IgD-negative memory B cell (primary cell): ENCODE data around the gene ANKRD45. TPM values are rescaled to one million over a fixed set of nuclear protein-coding genes. Genes with fewer than 3 reads are reported as not detected.
"Not testable (repeated sequence)": the region's sequence is repeated elsewhere in the genome, so short reads cannot be mapped to it uniquely, and the experiment has no call there.

Experiments
- H3K27ac Mint-ChIP-seq, 3 donors: one replicate each; pipeline ENCODE4 v1.8.0; 2020 to 2022; ENCODE audit warnings: mild to moderate bottlenecking in 3 of 3, mixed read lengths in 3 of 3, moderate library complexity in 1 of 3
- H3K27me3 Mint-ChIP-seq: one replicate; pipeline ENCODE4 v1.8.0; 2021; ENCODE audit warnings: mixed read lengths
- H3K36me3 Mint-ChIP-seq: one replicate; pipeline ENCODE4 v1.8.0; 2020; ENCODE audit warnings: mild to moderate bottlenecking, mixed read lengths
- H3K4me1 Mint-ChIP-seq, 3 donors: one replicate each; pipeline ENCODE4 v1.8.0; 2020 to 2022; ENCODE audit warnings: mixed read lengths in 3 of 3, mild to moderate bottlenecking in 1 of 3
- H3K4me3 Mint-ChIP-seq, 4 donors: one replicate each; pipeline ENCODE4 v1.8.0; 2020 to 2022; ENCODE audit warnings: mild to moderate bottlenecking in 4 of 4, mixed read lengths in 4 of 4, moderate library complexity in 3 of 4
- H3K9me3 Mint-ChIP-seq, 3 donors: one replicate each; pipeline ENCODE4 v1.8.0; 2020 to 2021; ENCODE audit warnings: mixed read lengths in 3 of 3, mild to moderate bottlenecking in 1 of 3
- polyA plus RNA-seq: library from polyadenylated mRNA; unstranded; fragments of 300-500 nt; fragmentation: Illumina TruSeq; gene quantifications from one replicate; pipeline ENCODE4 v1.2.3, GENCODE V29; 2021

ANKRD45 gene
- polyA plus RNA-seq, 1 donor from 2014 or later = not detected

- Mint-ChIP-seq H3K27ac (no peak overlapping the region), H3K9me3 (no peaks in the 10 kb centered on the region), H3K4me3 (no peak overlapping the region), H3K36me3 (no peaks in the 10 kb centered on the region), H3K4me1 (peaks cover 4 to 6% (median 5%) of the 10 kb centered on the region in 3 donors), H3K27me3 (peaks cover 32% of the 10 kb centered on the region)
Measured at GRCh38 chr1:173666646-173667045, 3.0 kb downstream of the ANKRD45 start.

- H3K27me3 Mint-ChIP-seq = peaks cover 7% of the 10 kb centered on the region
- H3K4me1 Mint-ChIP-seq = no peaks in the 10 kb centered on the region
- no peak overlapping the region for H3K4me3 Mint-ChIP-seq
- peaks cover 1% of the 10 kb centered on the region for H3K36me3 Mint-ChIP-seq
- no peaks in the 10 kb centered on the region for H3K9me3 Mint-ChIP-seq
- no peak overlapping the region for H3K27ac Mint-ChIP-seq
Measured at GRCh38 chr1:173663159-173663558, 6.5 kb downstream of the ANKRD45 start.

GRCh38 chr1:173661763-173662162, 7.9 kb downstream of the ANKRD45 start:
- Mint-ChIP-seq H3K4me3 (no peak overlapping the region), H3K36me3 (peaks cover 1% of the 10 kb centered on the region), H3K27me3 (peaks cover 7% of the 10 kb centered on the region), H3K4me1 (no peaks in the 10 kb centered on the region), H3K9me3 (no peaks in the 10 kb centered on the region), H3K27ac (no peak overlapping the region)

- no peaks in the 10 kb centered on the region for H3K4me1 Mint-ChIP-seq
- peaks cover 1% of the 10 kb centered on the region for H3K36me3 Mint-ChIP-seq
- peaks cover 7% of the 10 kb centered on the region for H3K27me3 Mint-ChIP-seq
- H3K9me3 Mint-ChIP-seq = no peaks in the 10 kb centered on the region
- H3K4me3 Mint-ChIP-seq = no peak overlapping the region
- no peak overlapping the region for H3K27ac Mint-ChIP-seq
Measured at GRCh38 chr1:173661271-173661670, 8.4 kb downstream of the ANKRD45 start.

- Mint-ChIP-seq H3K27me3 (peaks cover 11% of the 10 kb centered on the region), H3K9me3 (peaks cover 0 to 2% (median 0%) of the 10 kb centered on the region in 3 donors), H3K4me3 (no peak overlapping the region), H3K27ac (no peak overlapping the region), H3K36me3 (peaks cover 4% of the 10 kb centered on the region), H3K4me1 (no peaks in the 10 kb centered on the region)
Measured at GRCh38 chr1:173660306-173660705, 9.3 kb downstream of the ANKRD45 start.

GRCh38 chr1:173648880-173649605, 20.6 kb downstream of the ANKRD45 start:
- Mint-ChIP-seq H3K4me1 (no peaks in the 10 kb centered on the region), H3K9me3 (peaks cover 0 to 8% (median 0%) of the 10 kb centered on the region in 3 donors), H3K4me3 (no peak overlapping the region), H3K27ac (no peak overlapping the region), H3K36me3 (no peaks in the 10 kb centered on the region), H3K27me3 (peaks cover 1% of the 10 kb centered on the region)

GRCh38 chr1:173646656-173647055, 23.0 kb downstream of the ANKRD45 start:
- peaks cover 0 to 7% (median 4%) of the 10 kb centered on the region in 3 donors for H3K9me3 Mint-ChIP-seq
- no peaks in the 10 kb centered on the region for H3K4me1 Mint-ChIP-seq
- no peak overlapping the region for H3K4me3 Mint-ChIP-seq
- H3K27me3 Mint-ChIP-seq = peaks cover 1% of the 10 kb centered on the region
- no peaks in the 10 kb centered on the region for H3K36me3 Mint-ChIP-seq
- H3K27ac Mint-ChIP-seq = no peak overlapping the region

- H3K27ac Mint-ChIP-seq, H3K27me3 Mint-ChIP-seq, H3K4me3 Mint-ChIP-seq, H3K9me3 Mint-ChIP-seq, H3K4me1 Mint-ChIP-seq, H3K36me3 Mint-ChIP-seq: not testable (repeated sequence)
Measured at GRCh38 chr1:173642450-173643139, 27.1 kb downstream of the ANKRD45 start.

- Mint-ChIP-seq H3K27me3 (no peaks in the 10 kb centered on the region), H3K4me1 (no peaks in the 10 kb centered on the region), H3K36me3 (no peaks in the 10 kb centered on the region), H3K4me3 (no peak overlapping the region), H3K27ac (no peak overlapping the region), H3K9me3 (peaks cover 0 to 4% (median 2%) of the 10 kb centered on the region in 3 donors)
Measured at GRCh38 chr1:173639102-173639501, 30.5 kb downstream of the ANKRD45 start.

GRCh38 chr1:173638043-173639021, 31.3 kb downstream of the ANKRD45 start:
- Mint-ChIP-seq H3K36me3 (no peaks in the 10 kb centered on the region), H3K4me3 (no peak overlapping the region), H3K9me3 (peaks cover 0 to 5% (median 2%) of the 10 kb centered on the region in 3 donors), H3K4me1 (no peaks in the 10 kb centered on the region), H3K27me3 (no peaks in the 10 kb centered on the region), H3K27ac (no peak overlapping the region)

- not testable (repeated sequence) for H3K36me3 Mint-ChIP-seq, H3K4me1 Mint-ChIP-seq, H3K27ac Mint-ChIP-seq, H3K9me3 Mint-ChIP-seq, H3K27me3 Mint-ChIP-seq, H3K4me3 Mint-ChIP-seq
Measured at GRCh38 chr1:173637236-173638042, 32.2 kb downstream of the ANKRD45 start.

- H3K27ac Mint-ChIP-seq = no peak within 1 kb of the TSS
- no peaks in the 10 kb centered on the region for H3K4me1 Mint-ChIP-seq
- no peaks in the 10 kb centered on the region for H3K36me3 Mint-ChIP-seq
- H3K4me3 Mint-ChIP-seq = no peak within 1 kb of the TSS
- H3K27me3 Mint-ChIP-seq = no peaks in the 10 kb centered on the region
- H3K9me3 Mint-ChIP-seq = peaks cover 0 to 6% (median 2%) of the 10 kb centered on the region in 3 donors
Measured at GRCh38 chr1:173635116-173635515, 34.5 kb downstream of the ANKRD45 start, which contains the start of gene TEX50. TEX50 (plus strand) TSS chr1:173635338; CDS start chr1:173635522, 184 bp downstream.

GRCh38 chr1:173628888-173629287, 40.8 kb downstream of the ANKRD45 start:
- no peak overlapping the region for H3K27ac Mint-ChIP-seq
- H3K4me3 Mint-ChIP-seq = no peak overlapping the region
- no peaks in the 10 kb centered on the region for H3K27me3 Mint-ChIP-seq
- H3K4me1 Mint-ChIP-seq = no peaks in the 10 kb centered on the region
- no peaks in the 10 kb centered on the region for H3K36me3 Mint-ChIP-seq
- peaks cover 0 to 6% (median 1%) of the 10 kb centered on the region in 3 donors for H3K9me3 Mint-ChIP-seq

- H3K4me1 Mint-ChIP-seq = no peaks in the 10 kb centered on the region
- peaks cover 1% of the 10 kb centered on the region for H3K27me3 Mint-ChIP-seq
- no peak overlapping the region for H3K27ac Mint-ChIP-seq
- no peak overlapping the region for H3K4me3 Mint-ChIP-seq
- H3K36me3 Mint-ChIP-seq = no peaks in the 10 kb centered on the region
- peaks cover 0 to 1% (median 0%) of the 10 kb centered on the region in 3 donors for H3K9me3 Mint-ChIP-seq
Measured at GRCh38 chr1:173627269-173627668, 42.4 kb downstream of the ANKRD45 start.
